ENCODE data around the gene ANKDD1A.

DNA sequence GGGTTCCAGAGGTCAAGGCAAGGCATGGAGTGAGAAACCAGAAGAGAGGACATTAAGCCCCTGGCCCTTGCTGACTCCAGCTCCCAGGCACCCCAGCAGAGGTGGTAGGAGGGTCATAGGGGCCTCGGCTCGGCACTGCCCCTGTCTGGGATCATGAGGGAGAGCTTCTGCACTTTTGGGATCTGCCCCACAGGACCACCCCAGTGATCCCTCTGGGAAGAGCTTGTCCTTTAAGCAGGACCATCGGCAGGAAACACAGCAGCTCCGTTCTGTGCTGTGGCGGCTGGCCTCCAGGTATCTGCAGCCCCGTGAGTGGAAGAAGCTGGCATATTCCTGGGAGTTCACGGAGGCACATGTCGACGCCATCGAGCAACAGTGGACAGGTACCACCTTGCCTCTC is 35.5 kb downstream of the ANKDD1A start:
- TF ChIP-seq EP300 (IDR thresholded peaks at IDR 0.05; ENCODE audit: low read depth): no peak
- no peak for TF ChIP-seq CTCF (IDR thresholded peaks at IDR 0.05)
- TF ChIP-seq POLR2A (IDR thresholded peaks at IDR 0.05): no peak

Measured in transverse colon (tissue), 3 donors.